Measurements from ENCODE around the gene ANO6.

The ANO6 gene

GRCh38 chr12:45408729-45409114 is 192.8 kb downstream of the ANO6 start:
- no peak overlapping the region for H3K27ac ChIP-seq
- TF ChIP-seq CTCF (IDR thresholded peaks at IDR 0.05) (no peak), ZFX (IDR thresholded peaks at IDR 0.05; ENCODE audit: borderline replicate concordance) (no peak)

GRCh38 chr12:45409966-45410365 is 194.1 kb downstream of the ANO6 start:
- no peak overlapping the region for H3K27ac ChIP-seq
- TF ChIP-seq CTCF (IDR thresholded peaks at IDR 0.05) (no peak), ZFX (IDR thresholded peaks at IDR 0.05; ENCODE audit: borderline replicate concordance) (no peak)

- H3K27ac ChIP-seq, result no peak overlapping the region
- no peak for TF ChIP-seq ZFX (IDR thresholded peaks at IDR 0.05; ENCODE audit: borderline replicate concordance)
Measured at GRCh38 chr12:45411626-45412025, 195.7 kb downstream of the ANO6 start.

GRCh38 chr12:45415393-45415817 is 199.5 kb downstream of the ANO6 start:
- H3K27ac ChIP-seq, result no peak overlapping the region
- TF ChIP-seq CTCF (IDR thresholded peaks at IDR 0.05) (no peak), ZFX (IDR thresholded peaks at IDR 0.05; ENCODE audit: borderline replicate concordance) (no peak)

GRCh38 chr12:45416126-45416525 is 200.2 kb downstream of the ANO6 start:
- no peak for TF ChIP-seq ZFX (IDR thresholded peaks at IDR 0.05; ENCODE audit: borderline replicate concordance)
- TF ChIP-seq CTCF (IDR thresholded peaks at IDR 0.05), result no peak
- H3K27ac ChIP-seq, result no peak overlapping the region

- TF ChIP-seq ZFX (IDR thresholded peaks at IDR 0.05; ENCODE audit: borderline replicate concordance) (no peak), CTCF (IDR thresholded peaks at IDR 0.05) (no peak)
- H3K27ac ChIP-seq, result no peak overlapping the region
Measured at GRCh38 chr12:45418520-45418919, 202.6 kb downstream of the ANO6 start.

GRCh38 chr12:45419317-45419814 is 203.5 kb downstream of the ANO6 start:
- H3K27ac ChIP-seq, result no peak overlapping the region
- no peak for TF ChIP-seq CTCF (IDR thresholded peaks at IDR 0.05)
- TF ChIP-seq ZFX (IDR thresholded peaks at IDR 0.05; ENCODE audit: borderline replicate concordance), result no peak

GRCh38 chr12:45421736-45422135 is 205.8 kb downstream of the ANO6 start:
- TF ChIP-seq CTCF (IDR thresholded peaks at IDR 0.05) (no peak), ZFX (IDR thresholded peaks at IDR 0.05; ENCODE audit: borderline replicate concordance) (no peak)
- H3K27ac ChIP-seq, result no peak overlapping the region
